ENCODE measurements around the gene LRRC61.
"Not testable (repeated sequence)": the region's sequence is repeated elsewhere in the genome, so short reads cannot be mapped to it uniquely, and the experiment has no call there.

Gene LRRC61

DNA sequence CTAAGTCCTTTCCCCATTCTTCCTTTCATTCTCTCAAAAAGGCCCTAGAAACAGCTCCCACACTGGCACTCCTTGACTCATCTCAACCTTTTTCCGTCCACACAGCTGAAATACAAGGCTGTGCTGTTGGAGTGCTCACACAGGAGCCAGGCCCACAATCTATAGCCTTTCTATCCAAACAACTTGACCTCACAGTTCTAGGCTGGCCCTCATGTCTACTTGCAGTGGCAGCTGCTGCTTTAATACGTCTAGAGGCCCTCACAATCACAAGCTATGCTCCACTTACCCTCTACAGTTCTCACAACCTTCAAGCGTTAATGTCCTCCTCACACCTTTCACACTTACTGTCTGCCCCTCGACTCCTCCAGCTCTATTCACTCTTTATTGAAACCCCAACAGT lies 12.0 kb upstream of the LRRC61 start:
- TF ChIP-seq, protein P1, sequence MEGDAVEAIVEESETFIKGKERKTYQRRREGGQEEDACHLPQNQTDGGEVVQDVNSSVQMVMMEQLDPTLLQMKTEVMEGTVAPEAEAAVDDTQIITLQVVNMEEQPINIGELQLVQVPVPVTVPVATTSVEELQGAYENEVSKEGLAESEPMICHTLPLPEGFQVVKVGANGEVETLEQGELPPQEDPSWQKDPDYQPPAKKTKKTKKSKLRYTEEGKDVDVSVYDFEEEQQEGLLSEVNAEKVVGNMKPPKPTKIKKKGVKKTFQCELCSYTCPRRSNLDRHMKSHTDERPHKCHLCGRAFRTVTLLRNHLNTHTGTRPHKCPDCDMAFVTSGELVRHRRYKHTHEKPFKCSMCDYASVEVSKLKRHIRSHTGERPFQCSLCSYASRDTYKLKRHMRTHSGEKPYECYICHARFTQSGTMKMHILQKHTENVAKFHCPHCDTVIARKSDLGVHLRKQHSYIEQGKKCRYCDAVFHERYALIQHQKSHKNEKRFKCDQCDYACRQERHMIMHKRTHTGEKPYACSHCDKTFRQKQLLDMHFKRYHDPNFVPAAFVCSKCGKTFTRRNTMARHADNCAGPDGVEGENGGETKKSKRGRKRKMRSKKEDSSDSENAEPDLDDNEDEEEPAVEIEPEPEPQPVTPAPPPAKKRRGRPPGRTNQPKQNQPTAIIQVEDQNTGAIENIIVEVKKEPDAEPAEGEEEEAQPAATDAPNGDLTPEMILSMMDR (IDR thresholded peaks at IDR 0.05; ENCODE audit: control extremely low read depth, extremely low read depth, low read depth, missing control alignments), result no peak
- ChIA-PET CTCF (interaction anchor here (1.0 to 1.9 kb wide), 2 partner anchors 8 to 44 kb away, joined by 3 to 5 read pairs; no protein-coding TSS in a partner anchor), POLR2A (no interaction called here)
- no peak for DNase-seq (ENCODE audit: extremely low spot score)

DNA sequence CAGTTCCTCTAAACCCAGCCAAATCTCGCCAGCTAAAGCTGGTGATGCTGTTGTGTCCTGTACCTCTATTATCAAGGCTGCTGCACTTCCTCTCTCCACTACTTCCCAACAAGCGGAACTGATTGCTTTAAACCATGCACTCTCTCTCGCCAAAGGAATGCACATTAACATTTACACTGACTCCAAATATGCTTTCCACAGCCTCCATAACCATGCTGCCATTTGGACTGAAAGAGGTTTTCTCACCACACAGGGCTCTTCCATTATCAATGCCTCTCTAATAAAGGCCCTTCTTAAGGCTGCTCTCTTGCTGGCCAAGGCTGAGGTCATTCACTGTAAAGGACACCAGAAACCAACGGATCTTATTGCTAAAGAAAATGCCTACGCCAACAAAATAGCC lies 11.4 kb upstream of the LRRC61 start:
- POLR2A ChIA-PET, result no interaction called here
- TF ChIP-seq, protein P1 (IDR thresholded peaks at IDR 0.05; ENCODE audit: control extremely low read depth, extremely low read depth, low read depth, missing control alignments), result no peak
- DNase-seq (ENCODE audit: extremely low spot score), result no peak
- CTCF ChIA-PET, result interaction anchor here (1.9 to 2.8 kb wide), 2 partner anchors 8 to 44 kb away, joined by 5 to 10 read pairs; no protein-coding TSS in a partner anchor

DNA sequence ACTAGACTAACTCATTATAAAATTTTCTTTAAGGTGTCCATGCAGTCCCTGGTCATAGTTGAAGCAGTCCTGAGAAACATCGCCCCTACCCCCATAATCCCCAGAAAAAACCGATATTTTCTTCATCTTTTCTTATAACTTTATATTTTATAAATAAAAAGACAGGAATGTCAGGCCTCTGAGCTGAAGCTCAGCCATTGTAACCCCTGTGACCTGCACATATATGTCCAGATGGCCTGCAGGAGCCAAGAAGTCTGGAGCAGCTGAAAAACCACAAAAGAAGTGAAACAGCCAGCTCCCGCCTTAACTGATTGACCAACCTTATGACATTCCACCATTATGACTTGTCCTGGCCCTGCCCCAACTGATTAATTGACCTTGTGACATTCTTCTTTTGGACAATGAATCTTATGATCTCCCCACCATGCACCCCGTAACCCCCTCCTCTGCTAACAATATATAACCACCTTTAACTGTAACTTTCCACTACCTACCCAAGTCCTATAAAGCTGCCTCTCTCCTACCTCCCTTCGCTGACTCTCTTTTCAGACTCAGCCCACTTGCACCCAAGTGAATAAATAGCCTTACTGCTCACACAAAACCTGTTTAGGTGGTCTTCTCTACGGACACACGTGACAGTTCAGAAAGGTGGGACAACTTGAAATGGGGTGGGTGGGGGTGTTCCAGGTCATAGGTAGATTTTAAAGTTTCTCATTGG lies 10.3 kb upstream of the LRRC61 start:
- POLR2A ChIA-PET; DNase-seq (ENCODE audit: extremely low spot score): not testable (repeated sequence)
- CTCF ChIA-PET, result interaction anchor here (1.4 to 2.8 kb wide), 3 partner anchors 14 to 43 kb away, joined by 5 to 10 read pairs (median 8); no protein-coding TSS in a partner anchor

DNA sequence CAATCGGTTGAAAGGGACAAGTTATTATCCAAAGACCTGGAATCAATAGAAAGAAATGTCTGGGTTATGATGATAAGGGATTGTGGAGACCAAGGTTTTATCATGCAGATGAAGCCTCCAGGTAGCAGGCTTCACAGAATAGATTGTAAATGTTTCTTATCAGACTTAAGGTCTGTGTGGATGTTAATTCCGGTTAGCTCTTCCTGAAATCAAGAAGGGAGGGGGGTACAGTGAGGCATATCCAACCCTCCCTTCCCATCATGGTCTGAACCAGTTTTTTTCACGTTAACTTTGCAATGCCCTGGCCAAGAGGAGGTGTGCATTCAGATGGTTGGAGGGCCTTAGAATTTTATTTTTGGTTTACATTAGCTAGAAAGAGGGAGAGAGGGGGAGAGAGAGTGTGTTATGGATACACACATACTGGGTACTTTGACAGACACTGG lies 9.8 kb upstream of the LRRC61 start:
- CTCF ChIA-PET, result interaction anchor here (0.9 to 2.8 kb wide), 4 partner anchors 13 to 101 kb away, joined by 3 to 10 read pairs (median 6); no protein-coding TSS in a partner anchor
- no peak for DNase-seq (ENCODE audit: extremely low spot score)

DNA sequence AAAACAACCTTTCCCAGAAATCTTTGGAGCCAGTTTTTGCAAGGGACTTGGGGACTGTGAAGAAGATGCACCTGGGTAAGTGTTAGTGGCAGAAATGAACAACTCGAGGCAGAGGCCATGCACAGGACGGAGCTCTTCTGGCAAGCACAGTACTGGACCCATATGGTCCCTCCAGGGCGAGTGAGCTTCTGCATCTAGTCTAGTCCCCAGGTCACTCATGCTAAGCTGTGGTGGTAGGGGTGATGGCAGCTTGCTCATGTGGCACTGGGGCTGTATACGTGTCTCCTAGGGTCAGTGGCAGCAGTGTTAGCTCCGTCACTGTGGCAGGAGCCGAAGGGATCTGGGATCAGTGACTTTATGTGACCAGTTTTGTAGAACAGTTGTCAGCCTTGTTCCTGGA lies 9.3 kb upstream of the LRRC61 start:
- TF ChIP-seq, protein P1 (IDR thresholded peaks at IDR 0.05; ENCODE audit: control extremely low read depth, extremely low read depth, low read depth, missing control alignments), result no peak
- ChIA-PET CTCF (interaction anchor here (0.7 to 2.8 kb wide), 7 partner anchors 10 to 101 kb away, joined by 3 to 10 read pairs (median 5); partner anchors contain the start of genes ACTR3C and LRRC61), POLR2A (no interaction called here)
- no peak for DNase-seq (ENCODE audit: extremely low spot score)

More for the DNA sequence above, 9.8 kb upstream of the LRRC61 start:
- TF ChIP-seq, protein P1 (IDR thresholded peaks at IDR 0.05; ENCODE audit: control extremely low read depth, extremely low read depth, low read depth, missing control alignments), result no peak
- POLR2A ChIA-PET, result no interaction called here

DNA sequence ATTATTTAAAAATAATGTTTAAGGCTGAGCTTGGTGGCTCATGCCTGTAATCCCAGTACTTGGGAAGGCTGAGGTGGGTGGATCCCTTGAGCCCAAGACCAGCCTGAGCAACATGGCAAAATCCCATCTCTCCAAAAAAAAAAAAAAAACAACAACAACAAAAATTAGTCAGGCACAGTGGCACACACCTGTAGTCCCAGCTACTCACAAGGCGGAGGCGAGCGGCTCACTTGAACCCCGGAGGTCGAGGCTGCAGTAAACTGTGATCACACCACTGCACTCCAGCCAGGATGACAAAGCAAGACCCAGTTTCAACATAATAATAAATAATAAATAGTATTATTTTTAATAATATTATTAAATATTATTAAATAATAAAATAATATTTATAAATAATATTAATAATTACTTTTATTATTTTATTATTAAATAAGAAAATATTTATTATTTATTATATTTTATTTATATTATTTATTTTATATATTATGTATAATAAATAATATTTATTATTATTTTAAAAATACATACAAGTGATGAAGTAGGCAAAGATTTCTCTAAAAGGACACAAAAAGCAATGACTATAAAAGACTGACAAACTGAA lies 8.4 kb upstream of the LRRC61 start:
- DNase-seq (ENCODE audit: extremely low spot score), result no peak
- ChIA-PET POLR2A (no interaction called here), CTCF (interaction anchor here (0.7 to 2.8 kb wide), 5 partner anchors 9 to 92 kb away, joined by 3 to 10 read pairs (median 8); partner anchors contain the start of genes ACTR3C and LRRC61)
- TF ChIP-seq, protein P1 (IDR thresholded peaks at IDR 0.05; ENCODE audit: control extremely low read depth, extremely low read depth, low read depth, missing control alignments), result no peak

DNA sequence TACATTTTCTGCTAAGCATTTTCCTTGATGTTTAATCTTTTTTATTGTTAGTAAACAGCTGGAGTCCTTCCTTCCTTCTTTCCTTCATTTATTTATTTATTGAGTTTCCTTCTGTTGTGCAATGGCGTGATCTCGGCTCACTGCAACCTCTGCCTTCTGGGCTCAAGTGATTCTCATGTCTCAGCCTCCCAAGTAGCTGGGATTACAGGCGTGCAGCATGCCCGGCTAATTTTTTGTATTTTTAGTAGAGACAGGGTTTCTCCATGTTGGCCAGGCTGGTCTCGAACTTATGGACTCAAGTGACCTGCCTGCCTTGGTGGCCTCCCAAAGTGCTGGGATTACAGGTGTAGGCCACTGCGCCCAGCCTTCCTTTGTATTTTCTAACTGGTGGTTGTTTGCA lies 6.2 kb upstream of the LRRC61 start:
- DNase-seq (ENCODE audit: extremely low spot score); POLR2A ChIA-PET: not testable (repeated sequence)
- CTCF ChIA-PET, result interaction anchor here (0.9 to 2.1 kb wide), 3 partner anchors 41 to 132 kb away, joined by 3 to 4 read pairs (median 3); no protein-coding TSS in a partner anchor
